HepG2 (cell line): ENCODE data around the gene IQCE. TPM values are rescaled to one million over a fixed set of nuclear protein-coding genes. Genes with fewer than 3 reads are reported as not detected.

ENCODE experiments used
- ATAC-seq: fragments of 200-7000 bp; cut with Tn5 transposase; 3 replicates; pipeline ENCODE4 v1.9.1; 2020; ENCODE audit warnings: mild to moderate bottlenecking, moderate library complexity
- BruUV-seq: library from RNA; stranded (reverse); fragments of 400-500 nt; replicated peaks from 2 replicates; lab custom pipeline; 2021; lab: Mats Ljungman, UMichigan
- CTCF ChIA-PET: fragments of 300-600 bp; formaldehyde crosslinking; extraction: SDS; loops from one replicate; lab custom pipeline; 2021; ENCODE audit warnings: low total read pairs, inconsistent platforms, low intra/inter-chr PET ratio; lab: Yijun Ruan, JAX
- POLR2A ChIA-PET: fragments of 350-600 bp; sonication (Branson Sonifier 250); formaldehyde crosslinking; loops from one replicate; lab custom pipeline; 2020; ENCODE audit warnings: antibody characterized with exemption, inconsistent platforms; lab: Yijun Ruan, JAX
- DNase-seq: peaks from one replicate; pipeline ENCODE4 v3.0.0-alpha.2; 2015; ENCODE audit warnings: low spot score
- FAIRE-seq: peaks from 3 replicates; lab custom pipeline; 2011; peaks lifted over from hg19 to GRCh38; lab: Jason Lieb, UNC
- H2AFZ ChIP-seq: one replicate; pipeline ENCODE4 v1.6.1; 2011; ENCODE audit warnings: low read length, inconsistent platforms
- H3K27ac ChIP-seq: fragments of 300-600 bp; 3 replicates; pipeline ENCODE4 v1.8.0; 2011; ENCODE audit warnings: mixed run types, mild to moderate bottlenecking, mixed read lengths, low read length, inconsistent platforms; ENCODE audit not compliant: insufficient read depth; ENCODE audit errors: extremely low read length
- H3K27me3 ChIP-seq, 2 experiments: fragments of 200-600 bp in 1 of 2; 2 replicates in 1 of 2; 3 replicates in 1 of 2; pipeline versions ENCODE4 v1.6.0 to v1.8.0; 2011; ENCODE audit warnings: low read length in 2 of 2, mild to moderate bottlenecking in 2 of 2, moderate library complexity in 2 of 2, inconsistent platforms in 1 of 2; ENCODE audit not compliant: insufficient read depth in 2 of 2, control insufficient read depth in 1 of 2
- H3K36me3 ChIP-seq, 2 experiments: fragments of 200-600 bp in 1 of 2; replicated peaks in 1 of 2; 2 replicates in 1 of 2; 3 replicates in 1 of 2; pipeline versions ENCODE4 v1.5.1 to v1.8.0; 2011; ENCODE audit warnings: low read length in 2 of 2, inconsistent platforms in 1 of 2; ENCODE audit not compliant: insufficient read depth in 2 of 2, control insufficient read depth in 1 of 2
- H3K4me1 ChIP-seq: 2 replicates; pipeline ENCODE4 v1.5.1; 2012; ENCODE audit warnings: low read length, inconsistent platforms; ENCODE audit not compliant: insufficient read depth
- H3K4me2 ChIP-seq: 2 replicates; pipeline ENCODE4 v1.6.0; 2011; ENCODE audit warnings: low read depth, low read length, inconsistent platforms
- H3K4me3 ChIP-seq, 3 experiments: fragments of 200-600 bp in 1 of 3; sonication (generic), shearing (Covaris generic) in 1 of 3; replicated peaks in 1 of 3; 2 replicates each; pipeline ENCODE4 v1.5.1; 2011 to 2016; ENCODE audit warnings: low read length in 3 of 3, inconsistent platforms in 2 of 3, low read depth in 2 of 3, mild to moderate bottlenecking in 2 of 3, control low read depth in 1 of 3, mixed read lengths in 1 of 3; ENCODE audit not compliant: insufficient read depth in 1 of 3
- H3K79me2 ChIP-seq: one replicate; pipeline ENCODE4 v1.6.1; 2011; ENCODE audit warnings: low read length, inconsistent platforms; ENCODE audit not compliant: insufficient read depth
- H3K9ac ChIP-seq: 2 replicates; pipeline ENCODE4 v1.6.0; 2011; ENCODE audit warnings: mild to moderate bottlenecking, low read depth, low read length, inconsistent platforms; ENCODE audit not compliant: insufficient read depth
- H3K9me3 ChIP-seq: 2 replicates; pipeline ENCODE4 v1.5.1; 2012; ENCODE audit warnings: mild to moderate bottlenecking, low read length
- H4K20me1 ChIP-seq: 2 replicates; pipeline ENCODE4 v1.6.0; 2011; ENCODE audit warnings: inconsistent platforms, mild to moderate bottlenecking, low read length, moderate library complexity; ENCODE audit not compliant: insufficient read depth
- RARA ChIP-seq: IDR thresholded peaks from 2 replicates; pipeline ENCODE4 v1.6.1; 2016; ENCODE audit warnings: missing genetic modification reagents, missing compliant biosample characterization
- ZBTB21 ChIP-seq: sonication (generic); formaldehyde crosslinking; IDR thresholded peaks from 2 replicates; pipeline ENCODE4 v1.4.0; 2020; ENCODE audit warnings: missing genetic modification reagents
- ZFX ChIP-seq: sonication (generic); formaldehyde crosslinking; IDR thresholded peaks from 2 replicates; pipeline ENCODE4 v1.4.0; 2020; ENCODE audit warnings: mild to moderate bottlenecking, low read depth, missing genetic modification reagents, moderate library complexity
- ZNF20 ChIP-seq: sonication (generic); formaldehyde crosslinking; IDR thresholded peaks from 2 replicates; pipeline ENCODE4 v1.4.0; 2020; ENCODE audit warnings: mild to moderate bottlenecking, moderate library complexity, missing genetic modification reagents
- WGBS: methylation state at CpG from one replicate; pipeline ENCODE4 v1.1.6; 2017; ENCODE audit warnings: low lambda C conversion rate; 5-methylcytosine and 5-hydroxymethylcytosine counted together
- in situ Hi-C: cut with HindIII; loops from 2 replicates; pipeline ENCODE4 v1.10.0; 2017; ENCODE audit warnings: low pct_unique_long_range_greater_than_20kb; ENCODE audit not compliant: extremely low pct_ligation_motif_present
- intact Hi-C: fragments of 100-400 bp; cut with micrococcal nuclease; formaldehyde crosslinking; loops from one replicate; pipeline ENCODE4 v1.10.0; 2022; ENCODE audit not compliant: unreplicated experiment
- polyA plus RNA-seq, 8 experiments: library from polyadenylated mRNA; depleted of rRNA in 3 of 8; stranded (reverse) in 7 of 8; unstranded in 1 of 8; fragments of >200 nt; fragmentation: Illumina TruSeq in 4 of 8; extraction: Trizol in 4 of 8; gene quantifications; 2 replicates each; pipeline versions ENCODE4 v1.2.1 to v1.2.3, GENCODE V29; 2011 to 2016; ENCODE audit warnings: low read depth in 4 of 8, missing spikeins in 1 of 8, mixed read lengths in 1 of 8; ENCODE audit not compliant: insufficient read depth in 1 of 8
- total RNA-seq, 5 experiments: library from RNA; depleted of rRNA; stranded (reverse); fragments of >200 nt; fragmentation: Illumina TruSeq; extraction: Trizol; gene quantifications; 2 replicates each; pipeline ENCODE4 v1.2.3, GENCODE V29; 2016; ENCODE audit warnings: low read depth in 1 of 5
- TF ChIP-seq, protein P1 (sequence below): sonication (generic); formaldehyde crosslinking; IDR thresholded peaks from 2 replicates; pipeline ENCODE4 v1.4.0; 2020; ENCODE audit warnings: missing genetic modification reagents, borderline replicate concordance

Gene IQCE
- total and polyA plus RNA-seq, 2 of the 13 experiments (the other 11 are each of a cell fraction or from before 2014, with no cell fraction given): 1.5 to 2.5 TPM

DNA sequence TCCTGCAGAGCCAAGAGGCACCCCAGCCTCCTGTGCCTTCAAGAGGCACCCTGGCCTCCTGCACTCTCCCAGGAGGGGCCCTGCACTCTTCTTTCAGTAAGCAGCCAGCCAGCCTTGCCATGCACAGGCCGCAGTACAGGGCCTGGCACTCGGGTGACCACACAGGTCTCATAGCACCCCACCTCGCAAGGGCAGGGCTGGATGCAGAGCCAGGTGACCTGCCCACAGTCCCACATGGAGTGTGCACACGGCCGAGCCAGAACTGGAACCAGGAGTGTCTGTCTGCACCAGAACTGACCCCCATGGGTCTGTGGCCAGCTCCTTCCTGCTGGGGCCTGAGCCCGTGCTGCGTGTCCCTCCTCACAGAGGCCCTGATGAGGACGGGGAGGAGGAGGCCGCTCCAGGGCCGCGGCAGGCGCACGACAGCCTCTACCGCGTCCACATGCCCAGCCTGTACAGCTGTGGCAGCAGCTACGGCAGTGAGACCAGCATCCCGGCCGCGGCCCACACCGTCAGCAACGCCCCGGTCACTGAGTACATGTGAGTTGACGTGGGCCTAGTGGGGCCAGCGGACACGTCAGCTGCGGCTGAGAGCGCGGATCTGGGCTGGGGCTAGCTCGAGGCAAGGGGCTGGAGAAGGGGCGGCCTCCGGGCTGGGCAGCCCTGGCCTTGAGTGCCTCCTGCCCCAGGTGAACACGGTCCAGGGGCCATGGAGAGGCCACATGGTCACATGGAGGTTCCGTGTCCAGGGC is 99.3 kb downstream of the IQCE start (continued):
- TF ChIP-seq, protein P1, sequence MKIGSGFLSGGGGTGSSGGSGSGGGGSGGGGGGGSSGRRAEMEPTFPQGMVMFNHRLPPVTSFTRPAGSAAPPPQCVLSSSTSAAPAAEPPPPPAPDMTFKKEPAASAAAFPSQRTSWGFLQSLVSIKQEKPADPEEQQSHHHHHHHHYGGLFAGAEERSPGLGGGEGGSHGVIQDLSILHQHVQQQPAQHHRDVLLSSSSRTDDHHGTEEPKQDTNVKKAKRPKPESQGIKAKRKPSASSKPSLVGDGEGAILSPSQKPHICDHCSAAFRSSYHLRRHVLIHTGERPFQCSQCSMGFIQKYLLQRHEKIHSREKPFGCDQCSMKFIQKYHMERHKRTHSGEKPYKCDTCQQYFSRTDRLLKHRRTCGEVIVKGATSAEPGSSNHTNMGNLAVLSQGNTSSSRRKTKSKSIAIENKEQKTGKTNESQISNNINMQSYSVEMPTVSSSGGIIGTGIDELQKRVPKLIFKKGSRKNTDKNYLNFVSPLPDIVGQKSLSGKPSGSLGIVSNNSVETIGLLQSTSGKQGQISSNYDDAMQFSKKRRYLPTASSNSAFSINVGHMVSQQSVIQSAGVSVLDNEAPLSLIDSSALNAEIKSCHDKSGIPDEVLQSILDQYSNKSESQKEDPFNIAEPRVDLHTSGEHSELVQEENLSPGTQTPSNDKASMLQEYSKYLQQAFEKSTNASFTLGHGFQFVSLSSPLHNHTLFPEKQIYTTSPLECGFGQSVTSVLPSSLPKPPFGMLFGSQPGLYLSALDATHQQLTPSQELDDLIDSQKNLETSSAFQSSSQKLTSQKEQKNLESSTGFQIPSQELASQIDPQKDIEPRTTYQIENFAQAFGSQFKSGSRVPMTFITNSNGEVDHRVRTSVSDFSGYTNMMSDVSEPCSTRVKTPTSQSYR: no peak
- no peak for TF ChIP-seq ZNF20
- no peak for TF ChIP-seq ZBTB21

DNA sequence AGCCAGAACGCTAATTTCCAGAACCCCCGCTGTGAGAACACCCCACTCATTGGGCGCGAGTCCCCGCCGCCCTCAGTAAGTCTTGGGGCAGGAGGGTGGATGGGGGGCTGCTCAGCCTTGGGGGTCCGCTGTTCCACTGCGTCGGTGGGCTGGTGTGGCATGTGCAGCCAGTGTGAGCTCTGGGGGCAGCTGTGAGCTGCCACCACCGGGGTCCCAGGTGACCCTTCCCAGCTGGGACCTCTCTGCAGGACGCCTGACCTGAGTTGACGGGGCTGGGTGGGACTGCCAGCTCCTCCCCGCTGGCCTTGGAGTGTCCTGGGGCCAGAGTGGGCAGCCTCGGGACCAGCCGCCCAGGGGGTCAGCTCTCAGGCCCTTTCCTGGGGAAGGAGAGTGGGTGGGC is 100.2 kb downstream of the IQCE start:
- no peaks in the 10 kb centered on the region for H3K27me3 ChIP-seq
- peaks cover 16% of the 10 kb centered on the region for H3K4me1 ChIP-seq
- no peak overlapping the region for H3K4me2 ChIP-seq
- BruUV-seq: no TSS peak
- no peak overlapping the region for H2AFZ ChIP-seq
- FAIRE-seq (no peak), ATAC-seq (no peak)
- WGBS: 100% methylated on average over 2 of the region's 15 CpGs
- H3K4me3 ChIP-seq: no peak overlapping the region
- H3K9me3 ChIP-seq: no peaks in the 10 kb centered on the region
- in situ Hi-C loops: no loop called here
- no peak for TF ChIP-seq RARA
- 0 out of 2 replicates have a peak, but pooled peaks have one; percentile 1 for TF ChIP-seq ZFX (CRISPR knock-in tag)
- TF ChIP-seq, all 625 proteins: peak for 1
- Histone ChIP-seq H3K79me2 (no peaks in the 10 kb centered on the region), H3K36me3 (peaks cover 22 to 38% of the 10 kb centered on the region in 2 experiments), H3K27ac (no peak overlapping the region), H4K20me1 (peaks cover 7% of the 10 kb centered on the region; the same call in 1 of the 2 replicates), H3K9ac (no peak overlapping the region)
- intact Hi-C loops: no loop called here
- ChIA-PET POLR2A (no interaction called here), CTCF (no interaction called here)
- DNase-seq: no peak
